Ishikawa (cell line): ENCODE data around the gene LARP4B.

Source experiments
- CEBPB ChIP-seq: IDR thresholded peaks from 2 replicates; pipeline ENCODE4 v1.6.1; 2012
- CREB1 ChIP-seq: IDR thresholded peaks from 2 replicates; pipeline ENCODE4 v1.6.1; 2012; ENCODE audit warnings: low read depth
- EGR1 ChIP-seq: IDR thresholded peaks from 2 replicates; pipeline ENCODE4 v1.6.1; 2012
- EP300 ChIP-seq: IDR thresholded peaks from 2 replicates; pipeline ENCODE4 v1.6.1; 2012; ENCODE audit warnings: borderline replicate concordance
- FOXM1 ChIP-seq: IDR thresholded peaks from 2 replicates; pipeline ENCODE4 v1.6.1; 2012; ENCODE audit warnings: low read depth, borderline replicate concordance
- MAX ChIP-seq: IDR thresholded peaks from 2 replicates; pipeline ENCODE4 v1.6.1; 2012
- NFIC ChIP-seq: IDR thresholded peaks from 2 replicates; pipeline ENCODE4 v1.6.1; 2012
- RAD21 ChIP-seq: IDR thresholded peaks from 2 replicates; pipeline ENCODE4 v1.6.1; 2012; ENCODE audit warnings: low read depth
- REST ChIP-seq: IDR thresholded peaks from 2 replicates; pipeline ENCODE4 v1.6.1; 2012; ENCODE audit warnings: low read depth, mild to moderate bottlenecking
- TAF1 ChIP-seq: IDR thresholded peaks from 2 replicates; pipeline ENCODE4 v1.6.1; 2012; ENCODE audit warnings: low read depth, mild to moderate bottlenecking
- TCF12 ChIP-seq: IDR thresholded peaks from 2 replicates; pipeline ENCODE4 v1.6.1; 2012; ENCODE audit warnings: low read depth
- TEAD4 ChIP-seq: IDR thresholded peaks from 2 replicates; pipeline ENCODE4 v1.6.1; 2012
- USF1 ChIP-seq: IDR thresholded peaks from 2 replicates; pipeline ENCODE4 v1.6.1; 2012
- YY1 ChIP-seq: IDR thresholded peaks from 2 replicates; pipeline ENCODE4 v1.6.1; 2012; ENCODE audit warnings: low read depth
- ZBTB7A ChIP-seq: IDR thresholded peaks from 2 replicates; pipeline ENCODE4 v1.6.1; 2012; ENCODE audit warnings: low read depth

Gene LARP4B

GRCh38 chr10:953836-954235 lies 22.3 kb upstream of the LARP4B start:
- TF ChIP-seq CEBPB (no peak), USF1 (no peak), MAX (no peak), TCF12 (no peak), TEAD4 (no peak), RAD21 (no peak), NFIC (no peak), REST (no peak)

GRCh38 chr10:949446-949845 lies 17.9 kb upstream of the LARP4B start:
- no peak for TF ChIP-seq REST
- TF ChIP-seq MAX = no peak
- TF ChIP-seq EP300 = no peak
- no peak for TF ChIP-seq EGR1
- TF ChIP-seq USF1 = no peak

- TF ChIP-seq USF1 (no peak), NFIC (no peak), EGR1 (no peak), EP300 (no peak), TAF1 (no peak), ZBTB7A (no peak)
Observed at GRCh38 chr10:948347-948746, 16.8 kb upstream of the LARP4B start.

- TF ChIP-seq EP300 (no peak), TAF1 (no peak), TCF12 (no peak)
Observed at GRCh38 chr10:947881-948280, 16.4 kb upstream of the LARP4B start.

- TF ChIP-seq MAX = no peak
- no peak for TF ChIP-seq CREB1
- no peak for TF ChIP-seq EP300
- TF ChIP-seq ZBTB7A = no peak
- TF ChIP-seq TCF12 = no peak
- TF ChIP-seq YY1 = no peak
- no peak for TF ChIP-seq USF1
- TF ChIP-seq CEBPB = no peak
- no peak for TF ChIP-seq RAD21
- no peak for TF ChIP-seq NFIC
- no peak for TF ChIP-seq TAF1
- TF ChIP-seq TEAD4 = no peak
- no peak for TF ChIP-seq EGR1
- TF ChIP-seq REST = no peak
- TF ChIP-seq FOXM1 = no peak
Observed at GRCh38 chr10:947051-947450, 15.5 kb upstream of the LARP4B start.
